IMR-90 (cell line): ENCODE measurements around the gene PKD2L1. TPM values are rescaled to one million over a fixed set of nuclear protein-coding genes. Genes with fewer than 3 reads are reported as not detected.

Source experiments
- ATAC-seq: fragments of 200-7000 bp; cut with Tn5 transposase; 2 replicates; pipeline ENCODE4 v1.9.1; 2020; ENCODE audit warnings: low read depth, mild to moderate bottlenecking, moderate library complexity
- BruUV-seq: library from RNA; stranded (reverse); fragments of 400-500 nt; replicated peaks from 2 replicates; lab custom pipeline; 2021; lab: Mats Ljungman, UMichigan
- CTCF ChIA-PET: fragments of 300-600 bp; formaldehyde crosslinking; extraction: SDS; loops from one replicate; lab custom pipeline; 2021; ENCODE audit warnings: antibody characterized with exemption; lab: Yijun Ruan, JAX
- POLR2A ChIA-PET: fragments of 300-600 bp; sonication (Branson Sonifier 250); formaldehyde crosslinking; loops from one replicate; lab custom pipeline; 2022; ENCODE audit warnings: antibody characterized with exemption; ENCODE audit not compliant: unreplicated experiment; lab: Charles Lee
- DNase-seq: peaks from one replicate; pipeline ENCODE4 v3.0.0; 2013
- H2AFZ ChIP-seq: replicated peaks from 2 replicates; pipeline ENCODE3; 2013; ENCODE audit warnings: low read length, mild to moderate bottlenecking; ENCODE audit not compliant: poor library complexity
- H2AK5ac ChIP-seq: 2 replicates; pipeline ENCODE4 v1.6.1; 2013; ENCODE audit warnings: low read depth, low read length, inconsistent platforms
- H2AK9ac ChIP-seq: replicated peaks from 2 replicates; pipeline ENCODE3; 2013; ENCODE audit warnings: mild to moderate bottlenecking, low read depth, low read length, moderate library complexity; ENCODE audit not compliant: poor library complexity
- H2BK120ac ChIP-seq: 2 replicates; pipeline ENCODE4 v1.6.1; 2013; ENCODE audit warnings: low read depth, low read length, inconsistent platforms
- H2BK15ac ChIP-seq: 3 replicates; pipeline ENCODE4 v1.6.1; 2013; ENCODE audit warnings: low read depth, low read length, inconsistent platforms
- H2BK20ac ChIP-seq: 2 replicates; pipeline ENCODE4 v1.6.1; 2013; ENCODE audit warnings: low read depth, mild to moderate bottlenecking, inconsistent platforms, low read length, moderate library complexity
- H2BK5ac ChIP-seq: 2 replicates; pipeline ENCODE4 v1.6.1; 2013; ENCODE audit warnings: mild to moderate bottlenecking, low read depth, low read length, inconsistent platforms; ENCODE audit not compliant: poor library complexity, severe bottlenecking
- H3K14ac ChIP-seq: replicated peaks from 2 replicates; pipeline ENCODE4 v1.6.1; 2013; ENCODE audit warnings: low read depth, low read length, inconsistent platforms
- H3K18ac ChIP-seq: 2 replicates; pipeline ENCODE4 v1.6.1; 2013; ENCODE audit warnings: low read depth, low read length, control low read depth
- H3K23ac ChIP-seq: 2 replicates; pipeline ENCODE4 v1.6.1; 2013; ENCODE audit warnings: low read depth, low read length, inconsistent platforms
- H3K27ac ChIP-seq: 2 replicates; pipeline ENCODE4 v1.5.1; 2013; ENCODE audit warnings: mild to moderate bottlenecking, control low read depth, low read length; ENCODE audit not compliant: insufficient read depth
- H3K27me3 ChIP-seq: 2 replicates; pipeline ENCODE4 v1.6.1; 2013; ENCODE audit warnings: low read length; ENCODE audit not compliant: control insufficient read depth, insufficient read depth
- H3K36me3 ChIP-seq: 2 replicates; pipeline ENCODE4 v1.6.1; 2013; ENCODE audit warnings: low read length, mixed read lengths; ENCODE audit not compliant: control insufficient read depth, insufficient read depth
- H3K4ac ChIP-seq: 2 replicates; pipeline ENCODE4 v1.6.1; 2013; ENCODE audit warnings: low read depth, low read length, inconsistent platforms
- H3K4me1 ChIP-seq: 2 replicates; pipeline ENCODE4 v1.6.1; 2013; ENCODE audit warnings: low read length, mixed read lengths; ENCODE audit not compliant: control insufficient read depth, insufficient read depth
- H3K4me2 ChIP-seq: 2 replicates; pipeline ENCODE4 v1.6.1; 2013; ENCODE audit warnings: low read depth, mild to moderate bottlenecking, control low read depth, low read length, moderate library complexity
- H3K4me3 ChIP-seq: 2 replicates; pipeline ENCODE4 v1.5.1; 2013; ENCODE audit warnings: low read depth, mild to moderate bottlenecking, control low read depth, low read length, moderate library complexity; ENCODE audit not compliant: insufficient read depth
- H3K56ac ChIP-seq: 2 replicates; pipeline ENCODE4 v1.6.1; 2013; ENCODE audit warnings: low read length, inconsistent platforms; ENCODE audit not compliant: insufficient read depth; ENCODE audit errors: extremely low read depth
- H3K79me1 ChIP-seq, 2 experiments: 2 replicates each; pipeline ENCODE4 v1.6.1; 2013; ENCODE audit warnings: low read length in 2 of 2, inconsistent platforms in 1 of 2, low read depth in 1 of 2
- H3K9ac ChIP-seq: 2 replicates; pipeline ENCODE4 v1.6.1; 2013; ENCODE audit warnings: low read depth, low read length, control low read depth
- H3K9me1 ChIP-seq: 2 replicates; pipeline ENCODE4 v1.6.1; 2013; ENCODE audit warnings: low read length, inconsistent platforms; ENCODE audit not compliant: insufficient read depth
- H3K9me3 ChIP-seq: 2 replicates; pipeline ENCODE4 v1.6.1; 2013; ENCODE audit warnings: low read length; ENCODE audit not compliant: control insufficient read depth, insufficient read depth
- H4K20me1 ChIP-seq: 2 replicates; pipeline ENCODE4 v1.6.1; 2013; ENCODE audit warnings: low read length, inconsistent platforms; ENCODE audit not compliant: insufficient read depth
- H4K5ac ChIP-seq: 2 replicates; pipeline ENCODE4 v1.6.1; 2013; ENCODE audit warnings: mild to moderate bottlenecking, low read depth, low read length, control low read depth
- H4K8ac ChIP-seq, 2 experiments: 2 replicates each; pipeline ENCODE4 v1.6.1; 2013; ENCODE audit warnings: low read depth in 2 of 2, low read length in 2 of 2, control low read depth in 1 of 2, inconsistent platforms in 1 of 2
- H4K91ac ChIP-seq: 2 replicates; pipeline ENCODE4 v1.6.1; 2013; ENCODE audit warnings: low read depth, low read length, inconsistent platforms; ENCODE audit not compliant: insufficient read depth
- BHLHE40 ChIP-seq: fragments of 150-350 bp; IDR thresholded peaks from 2 replicates; pipeline ENCODE4 v1.6.1; 2016; ENCODE audit warnings: mild to moderate bottlenecking, low read depth, low read length
- FOS ChIP-seq: fragments of 150-350 bp; IDR thresholded peaks from 2 replicates; pipeline ENCODE4 v1.6.1; 2016; ENCODE audit warnings: low read depth, low read length
- MAFK ChIP-seq: IDR thresholded peaks from 2 replicates; pipeline ENCODE4 v1.6.1; 2012; ENCODE audit warnings: low read depth, low read length, improper control_type of control experiment
- POLR2A ChIP-seq: IDR thresholded peaks from 2 replicates; pipeline ENCODE4 v1.6.1; 2012; ENCODE audit warnings: mild to moderate bottlenecking, low read depth, low read length
- WGBS, 2 experiments: methylation state at CpG; one replicate each; pipeline versions ENCODE4 v1.1.5 to v1.1.7; 2013; ENCODE audit warnings: missing lambda C conversion rate in 2 of 2; ENCODE audit not compliant: insufficient read length in 1 of 2; ENCODE audit errors: extremely low coverage in 2 of 2; 5-methylcytosine and 5-hydroxymethylcytosine counted together
- dilution Hi-C: fragments of 300-500 bp; cut with HindIII; formaldehyde crosslinking; loops from one replicate; pipeline ENCODE4 v1.14.3; 2018; ENCODE audit warnings: low sequenced_read_pairs; ENCODE audit not compliant: unreplicated experiment
- in situ Hi-C: fragments of 300-500 bp; cut with MboI; formaldehyde crosslinking; loops from 3 replicates; pipeline ENCODE4 v1.14.3; 2019; ENCODE audit warnings: low sequenced_read_pairs, inconsistent platforms, mixed read lengths
- intact Hi-C: fragments of 100-400 bp; cut with micrococcal nuclease; formaldehyde crosslinking; loops from 2 replicates; pipeline ENCODE4 v1.10.0; 2022
- polyA plus RNA-seq, 3 experiments: library from polyadenylated mRNA; depleted of rRNA; stranded (reverse); fragments of >200 nt; gene quantifications; 2 replicates each; pipeline ENCODE4 v1.2.3, GENCODE V29; 2012; ENCODE audit warnings: low replicate concordance in 1 of 3
- total RNA-seq: library from RNA; depleted of rRNA; stranded (reverse); fragments of >200 nt; gene quantifications from 2 replicates; pipeline ENCODE4 v1.2.3, GENCODE V29; 2012
- TF ChIP-seq, protein P1 (sequence below): fragments of 150-350 bp; IDR thresholded peaks from 2 replicates; pipeline ENCODE4 v1.6.1; 2017; ENCODE audit warnings: mild to moderate bottlenecking, antibody characterized with exemption, low read length, low read depth

The PKD2L1 gene
- total and polyA plus RNA-seq, 2 of the 4 experiments (the other 2 are of a cell fraction), result not detected

DNA sequence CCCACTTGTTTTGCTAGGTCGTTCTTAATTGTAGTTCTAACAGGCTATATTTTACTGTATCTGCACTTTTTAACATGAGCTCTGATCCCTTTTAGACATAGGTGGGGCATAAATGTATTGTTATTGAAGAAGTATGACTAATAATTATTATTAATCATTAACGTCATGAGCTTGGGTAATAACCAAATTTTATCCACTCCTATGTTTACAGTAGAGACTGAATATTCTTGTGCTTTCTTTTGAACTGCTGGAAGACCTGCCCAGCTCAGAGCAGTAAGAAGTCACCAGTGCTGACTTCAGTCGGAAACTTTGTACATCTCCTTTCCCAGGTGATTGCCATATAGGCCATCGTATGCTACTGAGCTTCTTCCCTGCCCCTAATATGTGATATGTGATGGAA, 18.7 kb downstream of the PKD2L1 start:
- H2BK120ac ChIP-seq, result no peak overlapping the region
- H3K9me3 ChIP-seq, result no peaks in the 10 kb centered on the region
- H3K27me3 ChIP-seq, result peaks cover 24% of the 10 kb centered on the region
- no peak overlapping the region for H3K9ac ChIP-seq
- DNase-seq (no peak), ATAC-seq (no peak)
- no peaks in the 10 kb centered on the region for H3K4me1 ChIP-seq
- H2BK5ac ChIP-seq, result no peak overlapping the region
- H3K79me1 ChIP-seq, result no peaks in the 10 kb centered on the region
- H2AFZ ChIP-seq, result no peak overlapping the region
- H4K91ac ChIP-seq, result no peak overlapping the region
- dilution Hi-C loops, result no loop called here
- H4K5ac ChIP-seq, result no peak overlapping the region
- intact Hi-C loops, result no loop called here
- no peak overlapping the region for H2AK9ac ChIP-seq
- H3K9me1 ChIP-seq, result no peaks in the 10 kb centered on the region
- H3K56ac ChIP-seq, result no peak overlapping the region
- in situ Hi-C loops, result no loop called here
- H3K4me3 ChIP-seq, result no peak overlapping the region
- H3K4ac ChIP-seq, result no peak overlapping the region
- no peak overlapping the region for H3K23ac ChIP-seq
- no peak overlapping the region for H2AK5ac ChIP-seq
- H4K8ac ChIP-seq, result no peak overlapping the region
- H4K20me1 ChIP-seq, result no peaks in the 10 kb centered on the region
- no peak overlapping the region for H2BK15ac ChIP-seq
- H3K4me2 ChIP-seq, result no peak overlapping the region
- TF ChIP-seq POLR2A (no peak), FOS (no peak), MAFK (no peak), BHLHE40 (no peak)
- TF ChIP-seq, protein P1, sequence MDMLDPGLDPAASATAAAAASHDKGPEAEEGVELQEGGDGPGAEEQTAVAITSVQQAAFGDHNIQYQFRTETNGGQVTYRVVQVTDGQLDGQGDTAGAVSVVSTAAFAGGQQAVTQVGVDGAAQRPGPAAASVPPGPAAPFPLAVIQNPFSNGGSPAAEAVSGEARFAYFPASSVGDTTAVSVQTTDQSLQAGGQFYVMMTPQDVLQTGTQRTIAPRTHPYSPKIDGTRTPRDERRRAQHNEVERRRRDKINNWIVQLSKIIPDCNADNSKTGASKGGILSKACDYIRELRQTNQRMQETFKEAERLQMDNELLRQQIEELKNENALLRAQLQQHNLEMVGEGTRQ, result no peak
- no peak overlapping the region for H3K18ac ChIP-seq
- ChIA-PET CTCF (no interaction called here), POLR2A (no interaction called here)
- no peak overlapping the region for H3K27ac ChIP-seq
- no peak overlapping the region for H2BK20ac ChIP-seq
- no TSS peak for BruUV-seq
- H3K36me3 ChIP-seq, result no peaks in the 10 kb centered on the region
- no CpG with 5 or more reads among the region's 4 CpGs for WGBS, 2 experiments
- H3K14ac ChIP-seq, result no peak overlapping the region
